GM06990 (cell line): ENCODE measurements around the gene NIT1.

ENCODE experiments used
- DNase-seq: peaks from one replicate; pipeline ENCODE4 v3.0.0-alpha.2; 2011; ENCODE audit not compliant: insufficient read length; ENCODE audit errors: extremely low read depth
- H3K27me3 ChIP-seq: replicated peaks from 2 replicates; pipeline ENCODE4 v1.6.0; 2011; ENCODE audit warnings: low read length; ENCODE audit not compliant: control insufficient read depth, insufficient read depth
- H3K36me3 ChIP-seq: 2 replicates; pipeline ENCODE4 v1.5.1; 2011; ENCODE audit warnings: low read length; ENCODE audit not compliant: control insufficient read depth, insufficient read depth
- H3K4me3 ChIP-seq: replicated peaks from 2 replicates; pipeline ENCODE4 v1.5.1; 2011; ENCODE audit warnings: low read depth, mild to moderate bottlenecking, control low read depth, low read length
- TF ChIP-seq, protein P1 (sequence below): IDR thresholded peaks from 2 replicates; pipeline ENCODE4 v1.5.1; 2011; ENCODE audit warnings: low read length, control low read depth, mild to moderate bottlenecking, inconsistent platforms; ENCODE audit not compliant: insufficient read depth, poor library complexity, severe bottlenecking

Gene NIT1

DNA sequence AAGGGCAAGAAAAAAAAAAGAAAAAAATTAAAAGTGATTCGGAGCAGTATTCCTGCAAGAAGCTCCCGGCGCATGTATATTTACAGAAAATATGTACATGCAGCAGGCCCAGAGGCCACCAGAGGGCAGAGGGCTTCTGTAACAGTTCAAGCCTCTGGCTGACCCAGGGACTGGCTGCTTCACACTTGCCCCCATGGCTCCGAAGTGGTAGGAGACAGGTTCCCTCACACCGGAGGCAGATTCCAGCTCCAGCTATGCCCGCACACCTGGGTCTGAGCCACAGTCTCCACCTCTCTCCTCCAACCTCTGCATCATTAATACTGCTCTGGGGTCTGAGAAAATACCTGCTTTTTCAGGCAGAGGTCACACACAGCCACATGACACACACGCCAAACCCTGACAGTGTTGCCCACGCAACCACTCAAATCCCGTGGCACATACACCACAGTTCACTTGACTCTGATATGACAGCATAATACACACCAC lies 46.0 kb upstream of the NIT1 start:
- Histone ChIP-seq H3K27me3 (no peaks in the 10 kb centered on the region), H3K36me3 (no peaks in the 10 kb centered on the region; the same call in 1 of the 2 replicates), H3K4me3 (no peak overlapping the region)
- DNase-seq, result peak; percentile 36
- TF ChIP-seq, protein P1, sequence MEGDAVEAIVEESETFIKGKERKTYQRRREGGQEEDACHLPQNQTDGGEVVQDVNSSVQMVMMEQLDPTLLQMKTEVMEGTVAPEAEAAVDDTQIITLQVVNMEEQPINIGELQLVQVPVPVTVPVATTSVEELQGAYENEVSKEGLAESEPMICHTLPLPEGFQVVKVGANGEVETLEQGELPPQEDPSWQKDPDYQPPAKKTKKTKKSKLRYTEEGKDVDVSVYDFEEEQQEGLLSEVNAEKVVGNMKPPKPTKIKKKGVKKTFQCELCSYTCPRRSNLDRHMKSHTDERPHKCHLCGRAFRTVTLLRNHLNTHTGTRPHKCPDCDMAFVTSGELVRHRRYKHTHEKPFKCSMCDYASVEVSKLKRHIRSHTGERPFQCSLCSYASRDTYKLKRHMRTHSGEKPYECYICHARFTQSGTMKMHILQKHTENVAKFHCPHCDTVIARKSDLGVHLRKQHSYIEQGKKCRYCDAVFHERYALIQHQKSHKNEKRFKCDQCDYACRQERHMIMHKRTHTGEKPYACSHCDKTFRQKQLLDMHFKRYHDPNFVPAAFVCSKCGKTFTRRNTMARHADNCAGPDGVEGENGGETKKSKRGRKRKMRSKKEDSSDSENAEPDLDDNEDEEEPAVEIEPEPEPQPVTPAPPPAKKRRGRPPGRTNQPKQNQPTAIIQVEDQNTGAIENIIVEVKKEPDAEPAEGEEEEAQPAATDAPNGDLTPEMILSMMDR, result peak; percentile 83

DNA sequence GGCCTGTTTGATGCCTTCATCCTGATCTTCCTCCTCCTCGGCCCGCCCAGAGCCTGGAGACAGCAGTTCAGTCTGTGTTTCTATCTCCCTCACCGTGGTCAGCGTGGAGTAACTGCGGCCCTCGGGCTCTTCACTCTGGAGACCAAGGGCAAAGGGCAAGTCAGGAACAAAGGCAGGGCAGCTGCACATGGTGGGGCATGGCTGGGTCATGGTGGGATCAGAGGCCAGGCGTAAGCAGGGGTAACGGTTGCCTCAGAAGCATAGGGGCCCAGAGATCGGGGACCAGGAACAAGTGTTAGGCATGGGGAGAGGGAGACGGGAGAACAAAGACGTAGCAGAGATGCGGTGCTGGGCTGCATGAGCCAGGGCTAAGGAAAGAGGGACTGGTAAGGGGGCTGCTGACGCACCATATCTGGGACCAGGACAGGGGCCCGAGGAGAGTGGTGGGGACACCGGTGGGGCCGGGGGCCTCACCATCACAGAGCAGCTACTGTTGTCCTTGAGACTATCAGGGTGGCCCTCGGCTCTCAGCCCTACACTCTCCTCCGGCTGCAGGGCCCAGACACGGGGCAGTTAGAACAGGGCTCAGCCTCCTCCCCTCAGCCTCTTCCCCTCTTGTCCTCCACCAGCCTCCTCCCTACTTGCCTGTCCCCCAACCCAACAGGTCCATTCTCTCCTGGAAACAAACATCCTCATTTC lies 45.0 kb upstream of the NIT1 start:
- no peak for DNase-seq
- no peak overlapping the region for H3K4me3 ChIP-seq
- H3K36me3 ChIP-seq, result no peaks in the 10 kb centered on the region
- no peaks in the 10 kb centered on the region for H3K27me3 ChIP-seq
- TF ChIP-seq, protein P1, result no peak

DNA sequence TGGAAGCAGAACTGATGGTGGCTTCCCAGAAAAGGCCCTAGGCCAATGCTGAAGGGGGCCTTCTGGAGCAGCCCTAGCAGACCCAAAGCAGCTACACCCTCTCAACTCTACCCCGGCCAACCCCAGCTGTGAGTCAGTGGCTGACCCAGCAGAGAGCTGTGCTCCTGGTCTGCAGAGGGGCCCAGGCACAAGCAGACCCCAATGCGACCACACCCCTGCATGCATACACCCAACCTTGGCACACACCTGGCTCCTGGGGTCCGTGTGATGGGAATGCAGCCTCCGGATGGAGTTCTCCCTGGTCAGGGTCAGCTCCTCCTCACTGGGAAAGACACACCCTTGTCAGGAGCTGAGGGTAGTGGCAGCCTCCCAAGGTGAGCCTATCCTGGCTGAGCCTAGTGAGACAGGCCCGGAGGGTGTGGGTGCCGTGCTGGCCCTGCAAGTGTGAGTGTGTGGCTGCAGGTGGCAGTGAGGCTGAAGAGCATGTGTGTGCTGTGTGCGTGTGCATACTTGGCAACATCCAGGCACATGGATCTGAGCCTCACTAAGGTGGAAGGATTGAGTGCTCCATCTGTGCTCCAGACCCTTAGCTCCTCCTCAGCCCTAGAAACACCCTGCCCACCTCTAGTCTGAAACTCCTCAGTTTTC lies 44.3 kb upstream of the NIT1 start:
- peak overlapping the region; percentile 37 for H3K4me3 ChIP-seq
- TF ChIP-seq, protein P1, result no peak
- DNase-seq, result no peak
- H3K36me3 ChIP-seq, result no peaks in the 10 kb centered on the region
- no peaks in the 10 kb centered on the region for H3K27me3 ChIP-seq

DNA sequence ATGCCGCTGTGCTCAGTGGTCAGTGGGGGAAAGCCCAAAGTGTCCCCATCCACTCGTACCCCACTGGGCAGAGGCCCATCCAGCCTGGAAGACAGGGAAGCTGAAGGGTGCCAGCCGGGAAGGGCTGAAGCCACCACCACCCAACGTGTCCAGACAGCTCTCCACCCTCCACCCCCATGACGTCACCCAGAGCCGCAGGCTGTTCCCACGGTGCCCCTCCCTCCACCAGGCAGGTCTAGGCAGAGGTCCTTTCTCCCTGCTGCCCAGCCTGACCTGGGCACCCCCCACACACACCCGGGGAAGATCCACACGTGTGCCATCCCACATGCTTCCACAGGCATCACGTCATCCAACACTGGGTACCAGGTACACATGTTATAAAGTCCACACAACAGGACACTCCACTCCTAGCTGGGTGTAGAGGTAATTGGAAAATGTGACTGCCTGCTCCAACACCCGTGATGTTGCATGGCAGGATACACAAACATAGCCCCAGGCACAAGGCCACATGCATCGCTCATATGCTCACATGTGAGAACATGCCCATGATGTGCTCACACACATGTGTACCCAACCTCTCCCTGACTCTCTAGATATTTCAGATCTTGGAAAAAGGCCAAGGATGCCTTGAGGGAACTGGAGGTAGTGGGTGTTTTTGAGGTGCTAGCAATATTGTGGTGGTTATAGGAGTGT lies 43.1 kb upstream of the NIT1 start:
- TF ChIP-seq, protein P1, result no peak
- no peaks in the 10 kb centered on the region for H3K36me3 ChIP-seq
- H3K4me3 ChIP-seq, result peak overlapping the region; percentile 37
- DNase-seq, result no peak
- H3K27me3 ChIP-seq, result no peaks in the 10 kb centered on the region

DNA sequence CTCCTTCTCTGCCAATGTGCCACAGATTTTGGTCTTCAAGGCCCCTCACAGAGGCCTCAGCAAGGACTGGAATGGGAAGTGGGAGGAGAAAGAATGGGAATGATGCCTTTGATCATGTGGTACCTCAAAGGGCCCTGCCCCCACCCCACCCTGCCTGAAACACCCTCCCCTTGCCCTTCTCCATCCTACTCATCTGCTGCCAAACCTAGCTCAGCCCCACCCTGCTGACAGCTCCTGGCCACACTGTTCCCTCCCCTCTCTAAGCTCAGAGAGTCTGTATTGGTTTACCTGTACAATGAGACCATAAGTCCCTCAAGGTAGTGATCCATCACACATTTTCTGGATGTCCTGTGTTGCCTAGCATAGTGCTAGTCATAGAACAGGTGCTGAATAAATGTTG lies 41.5 kb upstream of the NIT1 start:
- Histone ChIP-seq H3K4me3 (no peak overlapping the region), H3K36me3 (no peaks in the 10 kb centered on the region), H3K27me3 (no peaks in the 10 kb centered on the region)
- no peak for DNase-seq
- TF ChIP-seq, protein P1, result no peak
